ENCODE measurements around the gene LRRFIP2.
"Not testable (repeated sequence)": the region's sequence is repeated elsewhere in the genome, so short reads cannot be mapped to it uniquely, and the experiment has no call there.

LRRFIP2 gene

GRCh38 chr3:37143821-37144220 is 30.6 kb downstream of the LRRFIP2 start:
- DNase-seq (ENCODE audit: low read depth in 3 of 3): no peak

GRCh38 chr3:37141676-37142075 is 32.7 kb downstream of the LRRFIP2 start:
- DNase-seq (ENCODE audit: low read depth in 3 of 3): no peak

GRCh38 chr3:37140899-37141541 is 33.4 kb downstream of the LRRFIP2 start:
- DNase-seq (ENCODE audit: low read depth in 3 of 3): no peak

GRCh38 chr3:37139567-37140052 is 34.8 kb downstream of the LRRFIP2 start:
- no peak for DNase-seq (ENCODE audit: low read depth in 3 of 3)

- no peak for DNase-seq (ENCODE audit: low read depth in 3 of 3)
These were observed 35.6 kb downstream of the LRRFIP2 start for GRCh38 chr3:37138816-37139215.

- no peak for DNase-seq (ENCODE audit: low read depth in 3 of 3)
These were observed 36.9 kb downstream of the LRRFIP2 start for GRCh38 chr3:37137516-37137915.

DNA sequence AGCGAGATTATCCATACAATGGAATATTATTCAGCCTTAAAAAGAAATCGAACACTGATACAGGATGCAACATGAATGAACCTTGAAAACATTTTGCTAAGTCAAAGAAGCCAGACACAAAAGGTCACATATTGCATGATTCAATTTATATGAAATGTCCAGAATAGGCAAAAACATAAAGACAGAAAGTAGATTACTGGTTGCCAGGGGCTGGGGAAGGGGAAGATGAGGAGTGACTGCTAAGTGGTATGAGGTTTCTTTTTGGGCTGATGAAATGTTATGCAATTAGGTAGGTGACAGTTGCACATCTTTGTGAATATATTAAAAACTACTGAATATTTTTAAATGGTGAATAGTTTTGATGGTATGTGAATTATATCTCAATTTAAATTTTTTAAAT is 38.3 kb downstream of the LRRFIP2 start:
- DNase-seq (ENCODE audit: low read depth in 3 of 3): no peak

- DNase-seq (ENCODE audit: low read depth in 3 of 3): no peak
These were observed 38.8 kb downstream of the LRRFIP2 start for GRCh38 chr3:37135561-37135960.

DNA sequence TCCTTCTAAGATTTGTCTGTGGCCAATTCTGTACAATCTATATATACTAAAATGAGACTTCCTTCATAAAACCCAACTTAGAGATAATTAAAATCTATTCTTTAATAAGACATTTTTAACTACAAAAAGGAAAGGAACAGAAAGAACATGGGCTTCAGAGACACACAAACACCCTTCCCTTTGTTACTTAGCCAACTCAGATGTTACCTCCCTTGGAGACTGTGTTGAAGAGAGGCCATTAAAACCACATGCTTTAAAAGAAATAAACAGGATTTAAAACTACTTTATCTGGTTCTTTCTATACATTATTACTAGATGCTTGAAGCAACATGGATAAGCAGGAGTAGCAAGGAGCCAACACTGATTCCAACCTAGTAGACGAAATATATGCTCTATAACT is 42.0 kb downstream of the LRRFIP2 start:
- no peak for DNase-seq (ENCODE audit: low read depth in 3 of 3)

DNA sequence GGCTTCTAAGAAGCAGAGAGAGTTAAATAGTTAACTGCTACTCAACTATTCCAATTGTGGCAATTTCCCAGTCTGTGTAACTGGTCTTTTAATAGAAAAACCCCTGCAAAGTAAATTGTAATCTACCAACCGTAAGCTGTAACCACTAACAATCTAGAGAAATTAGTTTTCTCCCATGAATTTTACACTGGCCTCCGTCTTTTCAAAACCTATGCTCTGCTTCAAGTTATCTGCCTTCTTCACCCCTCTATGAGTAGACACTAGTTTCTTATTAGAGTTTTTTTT is 42.6 kb downstream of the LRRFIP2 start:
- DNase-seq (ENCODE audit: low read depth in 3 of 3): no peak

- no peak for DNase-seq (ENCODE audit: low read depth in 3 of 3)
These were observed 43.2 kb downstream of the LRRFIP2 start for GRCh38 chr3:37130984-37131859.

GRCh38 chr3:37130448-37130847 is 43.9 kb downstream of the LRRFIP2 start:
- no peak for DNase-seq (ENCODE audit: low read depth in 3 of 3)

DNA sequence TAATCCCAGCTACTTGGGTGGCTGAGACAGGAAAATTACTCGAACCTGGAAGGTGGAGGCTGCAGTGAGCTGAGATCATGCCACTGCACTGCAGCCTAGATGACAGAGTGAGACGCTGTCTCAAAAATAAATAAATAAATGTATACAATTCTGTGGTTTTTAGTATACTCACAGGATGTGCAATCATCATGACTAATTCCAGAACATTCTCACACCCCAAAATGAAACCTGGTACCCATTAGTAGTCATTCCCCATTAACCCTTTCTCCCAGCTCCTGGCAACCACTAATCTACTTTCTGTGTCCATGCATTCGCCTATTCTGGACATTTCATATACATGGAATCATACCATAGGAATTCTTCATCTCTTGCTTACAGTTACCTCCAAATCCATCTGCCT is 44.5 kb downstream of the LRRFIP2 start:
- DNase-seq (ENCODE audit: low read depth in 3 of 3): no peak

GRCh38 chr3:37127340-37127739 is 47.0 kb downstream of the LRRFIP2 start:
- DNase-seq (ENCODE audit: low read depth in 3 of 3): no peak

- DNase-seq (ENCODE audit: low read depth in 3 of 3): no peak
These were observed 47.5 kb downstream of the LRRFIP2 start for GRCh38 chr3:37126856-37127255.

DNA sequence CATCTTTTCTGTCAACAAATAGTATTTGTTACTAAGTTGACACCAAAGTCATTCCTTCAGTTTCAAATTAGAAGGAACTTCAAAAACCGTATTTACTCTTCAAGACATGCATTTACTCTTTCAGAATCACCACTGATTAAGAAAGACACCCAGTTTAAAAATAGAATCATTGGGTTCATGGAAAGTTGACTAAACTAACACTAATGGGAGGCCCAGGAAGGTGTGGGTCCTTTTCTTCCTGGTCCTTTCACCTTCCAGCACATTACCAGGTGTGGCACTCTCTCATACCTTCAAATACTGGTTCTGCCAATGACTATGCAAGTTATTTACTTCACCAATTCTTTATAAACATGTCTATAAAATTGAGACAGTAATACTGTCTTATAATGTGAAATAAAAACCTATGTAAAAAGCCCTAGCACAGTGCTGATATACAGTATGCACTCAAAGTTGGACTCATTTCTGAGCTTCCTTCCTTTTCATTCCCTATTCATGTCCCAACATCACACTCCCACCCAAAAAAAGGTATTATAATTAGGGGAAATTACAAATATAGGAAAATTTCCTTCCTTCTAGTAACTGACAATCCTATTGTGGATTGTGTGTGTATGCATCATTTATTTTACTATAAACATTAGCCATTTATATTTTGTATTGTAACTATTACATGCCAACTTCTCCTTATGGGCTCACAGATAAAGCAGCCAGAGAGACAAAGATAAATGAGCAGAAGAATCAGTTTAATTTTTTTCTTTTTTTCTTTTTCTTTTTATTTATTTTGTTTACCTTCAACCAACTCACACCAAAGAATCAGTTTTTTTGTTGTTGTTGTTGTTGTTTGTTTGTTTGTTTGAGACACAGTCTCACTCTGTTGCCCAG is 48.9 kb downstream of the LRRFIP2 start:
- no peak for DNase-seq (ENCODE audit: low read depth in 3 of 3)

DNA sequence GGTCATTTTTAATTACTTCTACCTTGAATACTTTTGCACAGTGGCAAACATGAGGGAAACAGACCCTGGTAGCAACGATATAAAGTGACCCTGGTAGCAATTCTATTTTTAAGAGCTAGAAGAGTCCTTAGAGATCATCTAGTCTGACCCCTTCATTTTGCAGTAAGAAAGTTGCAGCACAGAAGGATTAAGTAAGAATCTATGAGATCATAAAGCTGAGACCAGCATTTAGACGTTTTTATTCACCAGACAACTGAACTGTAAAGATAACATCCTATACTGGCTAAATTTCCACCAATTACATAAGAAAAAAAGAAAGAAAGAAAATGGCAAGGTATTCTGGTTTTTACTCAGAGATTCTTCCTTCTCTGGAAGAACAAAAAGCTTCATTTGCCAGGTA is 49.9 kb downstream of the LRRFIP2 start:
- DNase-seq (ENCODE audit: low read depth in 3 of 3): no peak

DNA sequence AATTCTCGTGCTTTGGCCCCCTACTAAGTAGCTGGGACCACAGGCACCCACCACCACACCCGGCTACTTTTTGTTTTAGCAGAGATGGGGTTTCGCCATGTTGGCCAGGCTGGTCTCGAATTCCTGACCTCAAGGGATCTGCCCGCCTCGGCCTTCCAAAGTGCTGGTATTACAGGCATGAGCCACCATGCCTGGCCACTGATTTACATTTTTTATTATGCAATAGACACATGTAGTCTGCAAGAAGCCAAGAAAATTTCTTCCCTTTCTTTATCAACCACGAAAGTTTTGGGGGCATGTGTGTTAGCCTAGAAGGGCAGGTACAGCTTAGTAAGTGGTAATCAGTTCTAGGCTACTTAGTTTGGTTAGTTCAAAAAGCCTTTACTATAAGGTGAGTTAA is 51.1 kb downstream of the LRRFIP2 start:
- DNase-seq (ENCODE audit: low read depth in 3 of 3): no peak

GRCh38 chr3:37122069-37122468 is 52.3 kb downstream of the LRRFIP2 start:
- not testable (repeated sequence) for DNase-seq (ENCODE audit: low read depth in 3 of 3)

- no peak for DNase-seq (ENCODE audit: low read depth in 3 of 3)
These were observed 56.2 kb downstream of the LRRFIP2 start for GRCh38 chr3:37118163-37118562.

GRCh38 chr3:37117548-37117947 is 56.8 kb downstream of the LRRFIP2 start:
- no peak for DNase-seq (ENCODE audit: low read depth in 3 of 3)

DNA sequence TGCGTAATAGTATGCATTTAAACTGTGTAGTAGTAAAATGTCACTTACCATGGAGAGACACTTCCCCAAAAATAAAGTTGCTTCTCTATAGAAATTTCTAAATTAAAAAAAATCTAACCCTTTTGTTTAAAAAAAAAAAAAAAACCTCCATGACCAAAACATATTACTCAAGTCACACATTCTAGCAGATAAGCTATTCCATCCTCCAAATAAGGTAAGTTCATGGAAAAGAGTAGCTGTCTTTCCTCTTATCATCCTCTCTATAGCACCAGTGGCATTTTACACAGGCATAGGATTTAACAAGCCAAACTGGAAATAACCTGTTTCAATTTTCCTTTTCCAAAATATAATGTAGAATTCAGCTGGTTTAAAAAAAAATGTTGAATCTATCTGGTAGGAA is 57.4 kb downstream of the LRRFIP2 start:
- no peak for DNase-seq (ENCODE audit: low read depth in 3 of 3)
